ENCODE results near the gene COG2. TPM values are rescaled to one million over a fixed set of nuclear protein-coding genes. Genes with fewer than 3 reads are reported as not detected.

Gene COG2
- total RNA-seq, 6 donors from 2014 or later = 23.5 to 37.7 (median 28.7) TPM

DNA sequence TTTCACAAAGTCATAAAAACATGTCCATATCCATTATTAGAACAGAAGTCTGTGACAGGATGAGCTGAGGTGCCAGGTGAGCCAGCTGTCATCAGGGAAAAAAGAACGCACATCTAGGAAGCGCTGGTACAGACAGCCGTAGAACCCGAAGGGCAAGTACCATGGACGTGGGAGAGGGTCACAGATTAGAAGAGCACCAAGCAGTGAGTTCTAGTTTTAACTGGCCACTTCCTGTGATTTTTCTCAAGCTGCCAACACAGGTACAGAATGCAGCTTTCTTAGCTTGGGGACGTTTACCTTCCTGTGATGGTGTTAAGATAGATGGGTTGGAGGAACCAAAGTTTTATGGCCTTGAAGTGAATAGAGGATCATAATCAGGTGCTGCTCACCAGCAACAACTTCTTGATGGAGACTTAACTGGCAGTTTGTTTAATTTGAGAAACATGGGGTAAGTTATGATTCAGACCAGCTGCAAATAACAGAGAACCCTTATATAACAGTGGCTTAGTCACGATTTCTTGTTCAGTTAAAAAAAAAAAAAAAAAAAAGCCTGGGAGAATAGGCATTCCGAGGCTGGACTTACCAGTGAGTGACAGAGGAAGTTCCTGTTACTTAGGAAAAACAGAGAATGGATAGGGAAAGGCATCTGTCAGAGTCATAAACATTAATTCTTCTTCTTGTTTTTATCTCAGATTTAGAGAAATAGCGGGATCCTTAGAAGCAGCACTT lies 40.8 kb downstream of the COG2 start:
- no peak for TF ChIP-seq POLR2A (IDR thresholded peaks at IDR 0.05)
- no peak for TF ChIP-seq CTCF (IDR thresholded peaks at IDR 0.05)
- TF ChIP-seq EP300 (IDR thresholded peaks at IDR 0.05) = no peak
- no peak for TF ChIP-seq POLR2AphosphoS5 (IDR thresholded peaks at IDR 0.05)
- Histone ChIP-seq H3K27me3 (no peaks in the 10 kb centered on the region), H3K27ac (no peak overlapping the region), H3K9me3 (no peaks in the 10 kb centered on the region), H3K4me3 (no peak overlapping the region), H3K4me1 (peaks cover 0 to 11% (median 0%) of the 10 kb centered on the region in 4 donors), H3K36me3 (peaks cover 12 to 97% (median 63%) of the 10 kb centered on the region in 4 donors)
- ATAC-seq (ENCODE audit: low FRiP score in 2 of 2) (no peak), DNase-seq (no peak)
- 79 to 88% methylated on average over 9 of the region's 9 CpGs for WGBS, 2 donors

GRCh38 chr1:230684146-230684545 lies 41.9 kb downstream of the COG2 start:
- Histone ChIP-seq H3K27ac (no peak overlapping the region), H3K4me1 (peaks cover 0 to 11% (median 0%) of the 10 kb centered on the region in 4 donors), H3K36me3 (peaks cover 12 to 97% (median 61%) of the 10 kb centered on the region in 4 donors), H3K4me3 (no peak overlapping the region), H3K9me3 (no peaks in the 10 kb centered on the region), H3K27me3 (no peaks in the 10 kb centered on the region)
- ATAC-seq (ENCODE audit: low FRiP score in 2 of 2) (no peak), DNase-seq (no peak)
- TF ChIP-seq CTCF (IDR thresholded peaks at IDR 0.05) (no peak), POLR2AphosphoS5 (IDR thresholded peaks at IDR 0.05) (no peak), EP300 (IDR thresholded peaks at IDR 0.05) (no peak), POLR2A (IDR thresholded peaks at IDR 0.05) (no peak)
- 86 to 95% methylated on average over 2 of the region's 2 CpGs for WGBS, 2 donors

DNA sequence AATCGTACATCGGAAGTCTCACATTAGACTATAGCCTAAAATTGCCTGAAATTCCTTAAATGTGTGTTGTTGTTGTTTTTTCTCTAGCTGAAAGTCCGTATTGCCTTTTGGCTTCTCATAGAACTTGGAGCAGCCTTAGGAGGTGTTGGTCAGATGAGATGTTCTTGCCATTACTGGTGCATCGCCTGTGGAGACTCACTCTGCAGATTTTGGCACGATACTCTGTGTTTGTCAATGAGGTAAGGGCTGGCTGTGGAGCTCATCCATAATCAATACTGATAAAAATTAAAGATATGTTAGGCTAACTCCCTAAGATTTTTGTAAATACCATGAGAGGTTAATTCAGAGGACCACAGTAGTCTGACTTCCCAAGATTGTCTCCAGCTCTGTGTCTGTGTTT lies 42.7 kb downstream of the COG2 start:
- Histone ChIP-seq H3K27ac (no peak overlapping the region), H3K9me3 (no peaks in the 10 kb centered on the region), H3K36me3 (peaks cover 12 to 97% (median 62%) of the 10 kb centered on the region in 4 donors), H3K27me3 (no peaks in the 10 kb centered on the region), H3K4me1 (peaks cover 0 to 11% (median 0%) of the 10 kb centered on the region in 4 donors), H3K4me3 (no peak overlapping the region)
- WGBS, 2 donors = 95 to 97% methylated on average over 5 of the region's 5 CpGs
- no peak for DNase-seq
- TF ChIP-seq CTCF (IDR thresholded peaks at IDR 0.05) = no peak
- TF ChIP-seq POLR2A (IDR thresholded peaks at IDR 0.05) = no peak
- TF ChIP-seq POLR2AphosphoS5 (IDR thresholded peaks at IDR 0.05) = no peak
- no peak for TF ChIP-seq EP300 (IDR thresholded peaks at IDR 0.05)
- no peak for ATAC-seq (ENCODE audit: low FRiP score in 2 of 2)

DNA sequence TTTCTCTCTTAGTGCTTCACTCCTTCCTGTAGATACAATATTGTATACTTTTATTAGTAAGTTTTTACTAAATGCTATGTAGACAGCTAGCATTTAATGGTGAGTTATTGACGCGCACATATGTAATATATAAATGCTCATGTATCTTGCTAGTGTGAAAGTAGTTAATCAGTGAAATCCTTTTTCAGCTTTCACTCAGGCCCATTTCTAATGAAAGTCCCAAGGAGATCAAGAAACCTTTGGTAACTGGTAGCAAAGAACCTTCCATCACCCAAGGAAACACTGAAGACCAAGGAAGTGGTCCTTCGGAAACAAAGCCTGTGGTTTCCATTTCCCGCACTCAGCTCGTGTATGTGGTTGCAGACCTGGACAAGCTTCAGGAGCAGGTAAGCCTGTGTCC lies 44.5 kb downstream of the COG2 start:
- H3K36me3 ChIP-seq = peaks cover 21 to 97% (median 70%) of the 10 kb centered on the region in 4 donors
- H3K4me1 ChIP-seq = peaks cover 0 to 6% (median 0%) of the 10 kb centered on the region in 4 donors
- H3K27ac ChIP-seq = no peak overlapping the region
- no peak for TF ChIP-seq CTCF (IDR thresholded peaks at IDR 0.05)
- TF ChIP-seq POLR2A (IDR thresholded peaks at IDR 0.05) = no peak
- TF ChIP-seq POLR2AphosphoS5 (IDR thresholded peaks at IDR 0.05) = no peak
- TF ChIP-seq EP300 (IDR thresholded peaks at IDR 0.05) = no peak
- H3K27me3 ChIP-seq = no peaks in the 10 kb centered on the region
- DNase-seq (no peak), ATAC-seq (ENCODE audit: low FRiP score in 2 of 2) (no peak)
- 80 to 85% methylated on average over 5 of the region's 5 CpGs for WGBS, 2 donors
- no peak overlapping the region for H3K4me3 ChIP-seq
- H3K9me3 ChIP-seq = no peaks in the 10 kb centered on the region

GRCh38 chr1:230690101-230690500 lies 47.8 kb downstream of the COG2 start:
- Histone ChIP-seq H3K27ac (no peak overlapping the region), H3K4me3 (no peak overlapping the region), H3K36me3 (peaks cover 21 to 95% (median 73%) of the 10 kb centered on the region in 4 donors), H3K9me3 (no peaks in the 10 kb centered on the region), H3K4me1 (no peaks in the 10 kb centered on the region), H3K27me3 (no peaks in the 10 kb centered on the region)
- DNase-seq (no peak), ATAC-seq (ENCODE audit: low FRiP score in 2 of 2) (no peak)
- TF ChIP-seq POLR2A (IDR thresholded peaks at IDR 0.05) = no peak
- no peak for TF ChIP-seq EP300 (IDR thresholded peaks at IDR 0.05)
- no peak for TF ChIP-seq POLR2AphosphoS5 (IDR thresholded peaks at IDR 0.05)
- no peak for TF ChIP-seq CTCF (IDR thresholded peaks at IDR 0.05)
- 92 to 95% methylated on average over 8 to 9 of the region's 9 CpGs for WGBS, 2 donors
